Lower leg skin (tissue), 4 donors: Measurements from ENCODE around the gene OBSL1. TPM values are rescaled to one million over a fixed set of nuclear protein-coding genes. Genes with fewer than 3 reads are reported as not detected.

Source experiments
- DNase-seq, 2 donors: peaks; one replicate each; pipeline ENCODE4 v3.0.0-alpha.2; 2019; ENCODE audit warnings: low spot score in 2 of 2
- H3K4me3 ChIP-seq: fragments of 200-600 bp; sonication (generic); 2 replicates; pipeline ENCODE4 v1.5.1; 2017; ENCODE audit warnings: mild to moderate bottlenecking, low read depth; ENCODE audit not compliant: poor library complexity, severe bottlenecking
- CTCF ChIP-seq, 3 donors: fragments of 450-650 bp; IDR thresholded peaks; one replicate each; pipeline ENCODE4 v1.5.1; 2016; ENCODE audit warnings: antibody characterized with exemption in 3 of 3, mild to moderate bottlenecking in 3 of 3, moderate library complexity in 2 of 3
- POLR2A ChIP-seq, 2 donors: fragments of 450-650 bp; IDR thresholded peaks; one replicate each; pipeline ENCODE4 v1.6.1; 2016 to 2017; ENCODE audit warnings: antibody characterized with exemption in 2 of 2, mild to moderate bottlenecking in 1 of 2, moderate library complexity in 1 of 2
- WGBS, 2 donors: methylation state at CpG; one replicate each; pipeline ENCODE4 v1.1.5; 2018; 5-methylcytosine and 5-hydroxymethylcytosine counted together
- intact Hi-C: fragments of 100-400 bp; cut with DNase I; formaldehyde crosslinking; loops from one replicate; pipeline ENCODE4 v1.15.0; 2023; ENCODE audit warnings: low total_unique reads
- total RNA-seq, 4 donors: library from RNA; depleted of rRNA; stranded (reverse); fragments of >200 nt; gene quantifications; one replicate each; pipeline ENCODE4 v1.1.0, GENCODE V29; 2016

Gene OBSL1
- total RNA-seq, 4 donors from 2014 or later: 34.2 to 52.7 (median 42.7) TPM

- 94 to 98% methylated on average over 18 of the region's 18 CpGs for WGBS, 2 donors
- DNase-seq: no peak
- no peak for TF ChIP-seq POLR2A (IDR thresholded peaks at IDR 0.05)
- H3K4me3 ChIP-seq: no peak overlapping the region
- intact Hi-C loops: no loop called here
Measured at GRCh38 chr2:219567131-219567530, 4.2 kb downstream of the OBSL1 start.

GRCh38 chr2:219566640-219567039 lies 4.7 kb downstream of the OBSL1 start:
- intact Hi-C loops: no loop called here
- no peak overlapping the region for H3K4me3 ChIP-seq
- 88 to 93% methylated on average over 8 to 11 of the region's 11 CpGs for WGBS, 2 donors
- TF ChIP-seq CTCF (IDR thresholded peaks at IDR 0.05): no peak
- TF ChIP-seq POLR2A (IDR thresholded peaks at IDR 0.05): no peak
- no peak for DNase-seq

GRCh38 chr2:219565130-219566080 lies 5.9 kb downstream of the OBSL1 start:
- DNase-seq: no peak
- H3K4me3 ChIP-seq: no peak overlapping the region
- no peak for TF ChIP-seq POLR2A (IDR thresholded peaks at IDR 0.05)
- TF ChIP-seq CTCF (IDR thresholded peaks at IDR 0.05): no peak
- intact Hi-C loops: no loop called here
- 90 to 93% methylated on average over 21 of the region's 21 CpGs for WGBS, 2 donors

- no peak for TF ChIP-seq CTCF (IDR thresholded peaks at IDR 0.05)
- no peak for TF ChIP-seq POLR2A (IDR thresholded peaks at IDR 0.05)
- DNase-seq: no peak
- intact Hi-C loops: no loop called here
- H3K4me3 ChIP-seq: no peak overlapping the region
- WGBS, 2 donors: 91 to 93% methylated on average over 20 of the region's 20 CpGs
Measured at GRCh38 chr2:219563271-219563928, 7.9 kb downstream of the OBSL1 start.

GRCh38 chr2:219562049-219563020 lies 9.0 kb downstream of the OBSL1 start:
- TF ChIP-seq POLR2A (IDR thresholded peaks at IDR 0.05): no peak
- no peak for TF ChIP-seq CTCF (IDR thresholded peaks at IDR 0.05)
- DNase-seq: no peak
- 84 to 88% methylated on average over 34 to 35 of the region's 35 CpGs for WGBS, 2 donors
- intact Hi-C loops: no loop called here
- no peak overlapping the region for H3K4me3 ChIP-seq
